KOPT-K1 (cell line): Measurements from ENCODE around the gene HMX2.

Experiments
- H3K27ac ChIP-seq: fragments of 200-600 bp; sonication (generic); 2 replicates; pipeline ENCODE4 v1.5.1; 2016; ENCODE audit warnings: antibody characterized with exemption, mild to moderate bottlenecking, low read depth, low read length; ENCODE audit not compliant: poor library complexity, severe bottlenecking
- H3K36me3 ChIP-seq: fragments of 200-600 bp; sonication (generic); 2 replicates; pipeline ENCODE4 v1.5.1; 2017; ENCODE audit warnings: antibody characterized with exemption, mild to moderate bottlenecking, low read length, moderate library complexity; ENCODE audit not compliant: insufficient read depth
- H3K9me3 ChIP-seq: fragments of 200-600 bp; sonication (generic); 2 replicates; pipeline ENCODE4 v1.5.1; 2017; ENCODE audit warnings: antibody characterized with exemption, low read length, mild to moderate bottlenecking; ENCODE audit not compliant: insufficient read depth, poor library complexity, severe bottlenecking

The HMX2 gene

DNA sequence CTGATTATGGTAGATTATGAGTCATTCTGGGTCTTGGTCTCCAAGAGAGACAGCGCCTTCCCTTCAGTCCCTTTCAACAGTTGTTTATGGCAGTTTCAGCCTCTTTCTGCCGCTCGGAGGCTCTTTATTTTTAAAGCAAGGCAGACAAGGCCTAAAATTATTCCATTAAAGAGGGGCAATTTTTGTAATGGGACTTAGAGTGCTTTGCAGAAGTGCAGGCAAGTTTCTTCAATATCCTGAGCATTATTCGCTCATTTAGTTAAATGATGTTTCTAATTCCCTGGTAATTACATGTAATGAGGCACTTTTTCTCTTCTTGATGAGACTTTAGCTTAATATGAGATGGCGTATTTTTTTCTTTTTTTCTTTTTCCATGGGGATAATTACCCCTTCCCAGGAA is 39.8 kb downstream of the HMX2 start:
- Histone ChIP-seq H3K9me3 (peaks cover 37% of the 10 kb centered on the region), H3K36me3 (peaks cover 72% of the 10 kb centered on the region), H3K27ac (no peak overlapping the region)

GRCh38 chr10:123191886-123192285 is 44.0 kb downstream of the HMX2 start:
- peaks cover 43% of the 10 kb centered on the region; the same call in 1 of the 2 replicates for H3K36me3 ChIP-seq
- no peak overlapping the region for H3K27ac ChIP-seq
- no peaks in the 10 kb centered on the region for H3K9me3 ChIP-seq

DNA sequence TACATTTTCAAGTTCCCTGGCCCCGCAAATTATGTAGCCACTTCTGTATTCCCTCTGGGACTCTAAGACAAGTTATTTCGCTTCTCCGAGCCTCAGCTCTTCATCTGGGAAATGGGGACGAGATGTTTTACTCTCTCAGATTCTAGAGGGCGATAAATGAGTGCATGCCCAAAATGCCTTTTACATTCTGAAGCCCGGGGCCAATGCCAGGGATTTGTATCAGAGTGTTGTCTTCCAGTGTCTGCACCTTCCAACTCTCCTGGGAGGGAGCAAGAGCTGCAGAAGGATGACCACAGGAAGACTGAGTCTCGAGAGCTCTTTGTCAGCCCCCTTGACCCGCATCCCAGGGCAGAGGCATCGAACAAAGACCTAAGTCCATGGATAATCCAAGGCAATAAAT is 46.1 kb downstream of the HMX2 start:
- Histone ChIP-seq H3K27ac (no peak overlapping the region), H3K9me3 (no peaks in the 10 kb centered on the region), H3K36me3 (peaks cover 38% of the 10 kb centered on the region; the same call in 1 of the 2 replicates)
